Liver (tissue), 9 donors: Measurements from ENCODE around the gene SMAP1. TPM values are rescaled to one million over a fixed set of nuclear protein-coding genes. Genes with fewer than 3 reads are reported as not detected.

Experiments
- DNase-seq: peaks from one replicate; pipeline ENCODE4 v3.0.0-alpha.2; 2017; ENCODE audit warnings: low spot score
- H3K27ac ChIP-seq, 2 donors: one replicate each; pipeline ENCODE4 v1.7.0; 2013; ENCODE audit warnings: inconsistent platforms in 2 of 2, low read length in 2 of 2, control low read depth in 1 of 2, low read depth in 1 of 2, mild to moderate bottlenecking in 1 of 2
- H3K27me3 ChIP-seq, 4 donors: one replicate each; pipeline versions ENCODE4 v1.6.1 to v1.7.0; 2013; ENCODE audit warnings: low read length in 3 of 4, inconsistent platforms in 1 of 4, mild to moderate bottlenecking in 1 of 4, moderate library complexity in 1 of 4; ENCODE audit not compliant: control insufficient read depth in 4 of 4, insufficient read depth in 4 of 4
- H3K36me3 ChIP-seq, 4 donors: one replicate each; pipeline versions ENCODE4 v1.6.1 to v1.7.0; 2013; ENCODE audit warnings: low read length in 3 of 4, mild to moderate bottlenecking in 3 of 4, low read depth in 1 of 4, moderate library complexity in 1 of 4; ENCODE audit not compliant: control insufficient read depth in 4 of 4, insufficient read depth in 3 of 4
- H3K4me1 ChIP-seq, 4 donors: one replicate each; pipeline versions ENCODE4 v1.6.1 to v1.7.0; 2013; ENCODE audit warnings: low read length in 3 of 4, mild to moderate bottlenecking in 3 of 4, moderate library complexity in 1 of 4; ENCODE audit not compliant: control insufficient read depth in 4 of 4, insufficient read depth in 4 of 4
- H3K4me3 ChIP-seq, 3 donors: one replicate each; pipeline versions ENCODE4 v1.6.1 to v1.7.0; 2013; ENCODE audit warnings: low read length in 3 of 3, control low read depth in 1 of 3, low read depth in 1 of 3, mild to moderate bottlenecking in 1 of 3
- H3K9ac ChIP-seq, 2 donors: one replicate each; pipeline ENCODE4 v1.7.0; 2013; ENCODE audit warnings: low read length in 2 of 2, mild to moderate bottlenecking in 2 of 2, moderate library complexity in 2 of 2, control low read depth in 1 of 2, low read depth in 1 of 2
- H3K9me3 ChIP-seq, 4 donors: one replicate each; pipeline versions ENCODE4 v1.6.1 to v1.7.0; 2013; ENCODE audit warnings: low read length in 3 of 4; ENCODE audit not compliant: control insufficient read depth in 4 of 4
- ATF3 ChIP-seq: IDR thresholded peaks from 2 replicates; pipeline ENCODE4 v1.6.1; 2016; ENCODE audit warnings: antibody characterized with exemption
- CTCF ChIP-seq: fragments of 150-350 bp; IDR thresholded peaks from 2 replicates; pipeline ENCODE4 v1.5.1; 2017; ENCODE audit warnings: improper control_type of control experiment, low read depth, low read length; ENCODE audit not compliant: missing input control
- EGR1 ChIP-seq, 2 donors: IDR thresholded peaks; 2 replicates each; pipeline ENCODE4 v1.6.1; 2016 to 2018; ENCODE audit warnings: antibody characterized with exemption in 2 of 2, low read depth in 2 of 2
- FOXA1 ChIP-seq: IDR thresholded peaks from 2 replicates; pipeline ENCODE4 v1.6.1; 2016; ENCODE audit warnings: antibody characterized with exemption
- FOXA2 ChIP-seq: IDR thresholded peaks from 2 replicates; pipeline ENCODE4 v1.6.1; 2016; ENCODE audit warnings: antibody characterized with exemption
- GABPA ChIP-seq, 2 donors: IDR thresholded peaks in 1 of 2; conservative IDR thresholded peaks in 1 of 2; 2 replicates each; pipeline ENCODE4 v1.6.1; 2016; ENCODE audit warnings: antibody characterized with exemption in 2 of 2, mild to moderate bottlenecking in 1 of 2, moderate library complexity in 1 of 2
- HNF4A ChIP-seq, 2 donors: conservative IDR thresholded peaks; 2 replicates each; pipeline ENCODE4 v1.6.1; 2016; ENCODE audit warnings: antibody characterized with exemption in 2 of 2, mild to moderate bottlenecking in 2 of 2
- HNF4G ChIP-seq: IDR thresholded peaks from 2 replicates; pipeline ENCODE4 v1.6.1; 2016; ENCODE audit warnings: antibody characterized with exemption
- JUND ChIP-seq, 2 donors: IDR thresholded peaks; 2 replicates each; pipeline ENCODE4 v1.6.1; 2016; ENCODE audit warnings: antibody characterized with exemption in 2 of 2
- MAX ChIP-seq: IDR thresholded peaks from 2 replicates; pipeline ENCODE4 v1.6.1; 2016; ENCODE audit warnings: antibody characterized with exemption
- NR2F2 ChIP-seq: IDR thresholded peaks from 2 replicates; pipeline ENCODE4 v1.6.1; 2016; ENCODE audit warnings: antibody characterized with exemption
- RAD21 ChIP-seq, 2 donors: IDR thresholded peaks; 2 replicates each; pipeline ENCODE4 v1.6.1; 2016; ENCODE audit warnings: antibody characterized with exemption in 2 of 2, mild to moderate bottlenecking in 2 of 2
- REST ChIP-seq: IDR thresholded peaks from 2 replicates; pipeline ENCODE4 v1.6.1; 2016; ENCODE audit warnings: antibody characterized with exemption, mild to moderate bottlenecking
- RXRA ChIP-seq, 2 donors: IDR thresholded peaks; 2 replicates each; pipeline ENCODE4 v1.6.1; 2017 to 2018; ENCODE audit warnings: antibody characterized with exemption in 2 of 2, mild to moderate bottlenecking in 1 of 2
- SP1 ChIP-seq: IDR thresholded peaks from 2 replicates; pipeline ENCODE4 v1.6.1; 2018; ENCODE audit warnings: antibody characterized with exemption, mild to moderate bottlenecking
- TAF1 ChIP-seq: conservative IDR thresholded peaks from 2 replicates; pipeline ENCODE4 v1.6.1; 2016; ENCODE audit warnings: antibody characterized with exemption, mild to moderate bottlenecking
- YY1 ChIP-seq: IDR thresholded peaks from 2 replicates; pipeline ENCODE4 v1.6.1; 2016; ENCODE audit warnings: antibody characterized with exemption, mild to moderate bottlenecking
- ZBTB33 ChIP-seq: IDR thresholded peaks from 2 replicates; pipeline ENCODE4 v1.6.1; 2016; ENCODE audit warnings: antibody characterized with exemption
- WGBS: extraction: QIAGEN DNeasy Blood & Tissue Kit; methylation state at CpG from one replicate; pipeline ENCODE4 v1.1.7; 2013; 5-methylcytosine and 5-hydroxymethylcytosine counted together
- polyA plus RNA-seq, 2 donors: library from polyadenylated mRNA; stranded (reverse) in 1 of 2; unstranded in 1 of 2; fragments of 200-250 nt in 1 of 2; fragments of >200 nt in 1 of 2; fragmentation: Nextera tagmentation in 1 of 2; extraction: Ambion mirVana in 1 of 2; gene quantifications; one replicate each; pipeline versions ENCODE4 v1.2.1 to v1.2.3, GENCODE V29; 2013 to 2015
- total RNA-seq, 2 donors: library from RNA; depleted of rRNA; stranded (reverse); fragments of >200 nt; gene quantifications; one replicate each; pipeline ENCODE4 v1.2.3, GENCODE V29; 2014
- donor health status: healthy.
- donor health status: healthy.
- donor health status: healthy.
- donor health status: healthy.
- donor health status: healthy.

Gene SMAP1
- total and polyA plus RNA-seq, 4 donors = 9.3 to 13.3 (median 12.7) TPM

- WGBS = 84% methylated on average over 4 of the region's 4 CpGs
- DNase-seq = no peak
- H3K4me3 ChIP-seq = no peak overlapping the region
- TF ChIP-seq FOXA1 = no peak
- TF ChIP-seq RXRA (IDR thresholded peaks at IDR 0.05) = no peak
- TF ChIP-seq FOXA2 = no peak
- no peak for TF ChIP-seq TAF1
- TF ChIP-seq JUND (IDR thresholded peaks at IDR 0.05) = no peak
- TF ChIP-seq NR2F2 = no peak
- TF ChIP-seq RAD21 (IDR thresholded peaks at IDR 0.05) = no peak
- no peak for TF ChIP-seq ZBTB33
- no peak for TF ChIP-seq CTCF
- no peak for TF ChIP-seq EGR1 (IDR thresholded peaks at IDR 0.05; ENCODE audit: low read depth in 2 of 2)
- TF ChIP-seq HNF4G = no peak
- no peak for TF ChIP-seq YY1
- TF ChIP-seq ATF3 = no peak
- TF ChIP-seq HNF4A (conservative IDR thresholded peaks at IDR 0.05) = no peak
- TF ChIP-seq REST = no peak
- TF ChIP-seq SP1 = no peak
- TF ChIP-seq MAX = no peak
- no peak for TF ChIP-seq GABPA (IDR thresholded peaks at IDR 0.05 in 1 of 2, conservative IDR thresholded peaks at IDR 0.05 in 1 of 2)
- H3K27ac ChIP-seq = no peak overlapping the region
- no peaks in the 10 kb centered on the region for H3K27me3 ChIP-seq
- H3K9ac ChIP-seq = no peak overlapping the region
- H3K36me3 ChIP-seq = no peaks in the 10 kb centered on the region
- H3K4me1 ChIP-seq = peaks cover 0 to 7% (median 2%) of the 10 kb centered on the region in 4 donors
- H3K9me3 ChIP-seq = no peaks in the 10 kb centered on the region
These were observed 12.7 kb downstream of the SMAP1 start for GRCh38 chr6:70680396-70680795.
